ENCODE data around the gene MAN2B1. TPM values are rescaled to one million over a fixed set of nuclear protein-coding genes. Genes with fewer than 3 reads are reported as not detected.

Gene MAN2B1
- total and polyA plus RNA-seq, 2 of the 8 experiments (the other 6 are each of a cell fraction or from before 2014, with no cell fraction given): 55.3 to 76.3 TPM

DNA sequence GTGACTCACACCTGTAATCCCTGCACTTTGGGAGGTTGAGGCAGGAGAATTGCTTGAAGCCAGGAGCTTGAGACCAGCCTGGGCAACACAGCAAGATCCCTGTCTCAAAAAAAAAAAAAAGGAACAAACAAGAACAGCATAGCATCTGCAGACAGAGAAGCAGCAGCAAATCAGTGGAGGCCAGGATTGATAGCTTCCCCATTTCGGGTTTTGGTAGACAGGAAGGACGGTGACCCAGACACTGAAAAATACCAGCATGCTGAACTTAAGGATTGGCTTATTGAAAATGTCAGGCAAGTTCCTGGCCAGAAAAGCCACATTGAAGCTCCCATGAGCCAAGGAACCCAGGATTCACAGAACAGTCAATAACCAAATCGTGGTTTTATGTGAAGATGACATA lies 58.9 kb downstream of the MAN2B1 start (continued):
- TF ChIP-seq HDAC6 (IDR thresholded peaks at IDR 0.05; ENCODE audit: low read depth, low read length) (no peak), POLR2AphosphoS5 (IDR thresholded peaks at IDR 0.05; ENCODE audit: low read depth, low read length) (no peak)
